ENCODE measurements around the gene ATF6B.

DNA sequence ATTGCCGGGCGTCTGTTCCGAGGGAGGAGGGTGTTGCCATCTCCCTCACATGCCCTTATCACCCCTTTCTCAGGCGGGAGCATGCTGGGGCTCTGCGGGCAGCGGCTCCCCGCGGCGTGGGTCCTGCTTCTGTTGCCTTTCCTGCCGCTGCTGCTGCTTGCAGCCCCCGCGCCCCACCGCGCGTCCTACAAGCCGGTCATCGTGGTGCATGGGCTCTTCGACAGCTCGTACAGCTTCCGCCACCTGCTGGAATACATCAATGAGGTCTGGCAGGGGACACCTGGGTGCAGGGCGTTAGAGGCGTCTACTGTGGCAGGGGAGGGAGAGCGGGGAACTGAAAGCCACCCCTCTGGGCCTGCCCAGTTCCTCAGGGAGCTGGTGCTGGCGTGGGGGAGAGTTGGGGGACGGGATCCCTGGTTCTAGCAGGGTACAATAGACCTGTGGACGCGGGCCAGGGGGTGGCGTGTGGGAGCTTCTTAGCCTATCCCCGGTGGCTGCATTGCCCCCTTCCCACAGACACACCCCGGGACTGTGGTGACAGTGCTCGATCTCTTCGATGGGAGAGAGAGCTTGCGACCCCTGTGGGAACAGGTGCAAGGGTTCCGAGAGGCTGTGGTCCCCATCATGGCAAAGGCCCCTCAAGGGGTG is 26.6 kb upstream of the ATF6B start:
- TF ChIP-seq POLR2AphosphoS5 (IDR thresholded peaks at IDR 0.05; ENCODE audit: low read depth, low read length) (no peak), TAF1 (IDR thresholded peaks at IDR 0.05; ENCODE audit: borderline replicate concordance, low read depth, low read length) (no peak), POLR2A (IDR thresholded peaks at IDR 0.05; ENCODE audit: low read depth, low read length) (no peak)

Data from GM12892 (cell line).